ENCODE data around the gene GUCA1C. TPM values are rescaled to one million over a fixed set of nuclear protein-coding genes. Genes with fewer than 3 reads are reported as not detected.

The GUCA1C gene
- polyA plus RNA-seq, 1 donor (not counting 4 experiments of a cell fraction or from before 2014, with no cell fraction given): 0.26 TPM

GRCh38 chr3:108899530-108899929 is 54.1 kb downstream of the GUCA1C start:
- Histone ChIP-seq H3K4me3 (ENCODE audit: control insufficient read depth in 2 of 3, extremely low read depth in 1 of 3, insufficient read depth in 2 of 3, low read depth in 1 of 3, low read length in 3 of 3) (no peak overlapping the region), H3K9me3 (ENCODE audit: control insufficient read depth, low read depth, low read length) (no peaks in the 10 kb centered on the region), H3K4me2 (ENCODE audit: control insufficient read depth, extremely low read depth, insufficient read depth, low read depth, low read length) (no peak overlapping the region), H3K9me1 (ENCODE audit: control insufficient read depth, extremely low read depth, insufficient read depth, low read length) (no peaks in the 10 kb centered on the region), H3K9ac (ENCODE audit: control insufficient read depth, extremely low read depth, insufficient read depth, low read length) (no peak overlapping the region), H3K4me1 (ENCODE audit: control insufficient read depth, extremely low read depth, insufficient read depth, low read length) (no peaks in the 10 kb centered on the region), H2AFZ (ENCODE audit: control insufficient read depth, low read length) (no peak overlapping the region), H3K79me2 (ENCODE audit: control insufficient read depth, insufficient read depth, low read length) (no peaks in the 10 kb centered on the region), H3K27ac (ENCODE audit: control insufficient read depth, insufficient read depth, low read length) (no peak overlapping the region), H3K27me3 (ENCODE audit: control insufficient read depth, extremely low read depth, insufficient read depth, low read length) (no peaks in the 10 kb centered on the region), H4K20me1 (ENCODE audit: control insufficient read depth, extremely low read depth, insufficient read depth, low read length) (no peaks in the 10 kb centered on the region), H3K36me3 (ENCODE audit: control insufficient read depth in 2 of 2, extremely low read depth in 1 of 2, insufficient read depth in 2 of 2, low read length in 2 of 2) (no peaks in the 10 kb centered on the region)
- FAIRE-seq: no peak
- dilution Hi-C loops (cut with MboI; ENCODE audit: extremely low pct_ligation_motif_present, low sequenced_read_pairs): no loop called here
- TF ChIP-seq EZH2 (IDR thresholded peaks at IDR 0.05; ENCODE audit: low read length) (no peak), CTCF (optimal IDR thresholded peaks at IDR 0.05 in 1 of 3, IDR thresholded peaks at IDR 0.05 in 1 of 3, conservative IDR thresholded peaks at IDR 0.05 in 1 of 3; ENCODE audit: extremely low read depth in 1 of 3, insufficient read depth in 2 of 3, low read length in 3 of 3) (no peak)
- no peak for DNase-seq (ENCODE audit: low read depth, low spot score)

- dilution Hi-C loops (cut with MboI; ENCODE audit: extremely low pct_ligation_motif_present, low sequenced_read_pairs): no loop called here
- DNase-seq (ENCODE audit: low read depth, low spot score) (no peak), FAIRE-seq (no peak)
- Histone ChIP-seq H3K9me3 (ENCODE audit: control insufficient read depth, low read depth, low read length) (no peaks in the 10 kb centered on the region), H3K9ac (ENCODE audit: control insufficient read depth, extremely low read depth, insufficient read depth, low read length) (no peak overlapping the region), H3K27me3 (ENCODE audit: control insufficient read depth, extremely low read depth, insufficient read depth, low read length) (no peaks in the 10 kb centered on the region), H4K20me1 (ENCODE audit: control insufficient read depth, extremely low read depth, insufficient read depth, low read length) (no peaks in the 10 kb centered on the region), H3K4me3 (ENCODE audit: control insufficient read depth in 2 of 3, extremely low read depth in 1 of 3, insufficient read depth in 2 of 3, low read depth in 1 of 3, low read length in 3 of 3) (no peak overlapping the region), H2AFZ (ENCODE audit: control insufficient read depth, low read length) (no peak overlapping the region), H3K4me2 (ENCODE audit: control insufficient read depth, extremely low read depth, insufficient read depth, low read depth, low read length) (no peak overlapping the region), H3K9me1 (ENCODE audit: control insufficient read depth, extremely low read depth, insufficient read depth, low read length) (no peaks in the 10 kb centered on the region), H3K27ac (ENCODE audit: control insufficient read depth, insufficient read depth, low read length) (no peak overlapping the region), H3K4me1 (ENCODE audit: control insufficient read depth, extremely low read depth, insufficient read depth, low read length) (no peaks in the 10 kb centered on the region), H3K36me3 (ENCODE audit: control insufficient read depth in 2 of 2, extremely low read depth in 1 of 2, insufficient read depth in 2 of 2, low read length in 2 of 2) (no peaks in the 10 kb centered on the region), H3K79me2 (ENCODE audit: control insufficient read depth, insufficient read depth, low read length) (no peaks in the 10 kb centered on the region)
- no peak for TF ChIP-seq CTCF (optimal IDR thresholded peaks at IDR 0.05 in 1 of 3, IDR thresholded peaks at IDR 0.05 in 1 of 3, conservative IDR thresholded peaks at IDR 0.05 in 1 of 3; ENCODE audit: extremely low read depth in 1 of 3, insufficient read depth in 2 of 3, low read length in 3 of 3)
These were observed 55.8 kb downstream of the GUCA1C start for GRCh38 chr3:108897883-108898282.
